Activated CD4-positive, alpha-beta T cell treated with anti-CD3 and anti-CD28 coated beads, Interleukin-2, amount 10 ng/mL, durations not matched to agents 24 days and 14 days (primary cell): ENCODE results near the gene ATL1. TPM values are rescaled to one million over a fixed set of nuclear protein-coding genes. Genes with fewer than 3 reads are reported as not detected.

Experiments
- DNase-seq: peaks from one replicate; pipeline ENCODE4 v3.0.0; 2022
- H3K27ac Mint-ChIP-seq: one replicate; pipeline ENCODE4 v1.8.0; 2022; ENCODE audit warnings: mild to moderate bottlenecking, mixed read lengths
- H3K27me3 Mint-ChIP-seq: one replicate; pipeline ENCODE4 v1.8.0; 2022; ENCODE audit warnings: mixed read lengths
- H3K36me3 Mint-ChIP-seq: one replicate; pipeline ENCODE4 v1.8.0; 2022; ENCODE audit warnings: low read depth, mild to moderate bottlenecking, mixed read lengths
- H3K4me1 Mint-ChIP-seq: one replicate; pipeline ENCODE4 v1.8.0; 2021; ENCODE audit warnings: mixed read lengths
- H3K4me3 Mint-ChIP-seq: one replicate; pipeline ENCODE4 v1.8.0; 2022; ENCODE audit warnings: mild to moderate bottlenecking, moderate library complexity, mixed read lengths
- H3K9me3 Mint-ChIP-seq: one replicate; pipeline ENCODE4 v1.8.0; 2021; ENCODE audit warnings: mixed read lengths
- intact Hi-C: fragments of 100-400 bp; cut with micrococcal nuclease; formaldehyde crosslinking; loops from one replicate; pipeline ENCODE4 v1.15.1; 2023
- total RNA-seq: library from RNA; stranded (reverse); gene quantifications from 2 replicates; pipeline ENCODE4 v1.2.3, GENCODE V29; 2022

Gene ATL1
- total RNA-seq, 1 donor from 2014 or later = 0.75 TPM

- Mint-ChIP-seq H3K27me3 (peaks cover 4% of the 10 kb centered on the region), H3K27ac (no peak overlapping the region), H3K4me3 (no peak overlapping the region), H3K9me3 (no peaks in the 10 kb centered on the region), H3K4me1 (no peaks in the 10 kb centered on the region), H3K36me3 (no peaks in the 10 kb centered on the region)
- no peak for DNase-seq
- intact Hi-C loops = loop anchor here (1.0 to 5.0 kb wide), 2 partner anchors 178 to 262 kb away; no protein-coding TSS in a partner anchor
Observed at GRCh38 chr14:50599700-50600444, 39.9 kb downstream of the ATL1 start.

GRCh38 chr14:50600849-50601248 is 40.9 kb downstream of the ATL1 start:
- Mint-ChIP-seq H3K4me3 (no peak overlapping the region), H3K27me3 (peaks cover 8% of the 10 kb centered on the region), H3K36me3 (no peaks in the 10 kb centered on the region), H3K27ac (no peak overlapping the region), H3K9me3 (no peaks in the 10 kb centered on the region), H3K4me1 (no peaks in the 10 kb centered on the region)
- no peak for DNase-seq
- intact Hi-C loops = loop anchor here (1.0 to 5.0 kb wide), 2 partner anchors 177 to 261 kb away; no protein-coding TSS in a partner anchor

GRCh38 chr14:50601394-50601793 is 41.4 kb downstream of the ATL1 start:
- no peak overlapping the region for H3K4me3 Mint-ChIP-seq
- no peak for DNase-seq
- intact Hi-C loops = loop anchor here (5.0 kb wide), 1 partner anchor 261 kb away; no protein-coding TSS in a partner anchor
- peaks cover 9% of the 10 kb centered on the region for H3K27me3 Mint-ChIP-seq
- no peaks in the 10 kb centered on the region for H3K36me3 Mint-ChIP-seq
- H3K27ac Mint-ChIP-seq = no peak overlapping the region
- H3K9me3 Mint-ChIP-seq = no peaks in the 10 kb centered on the region
- no peaks in the 10 kb centered on the region for H3K4me1 Mint-ChIP-seq

- no peak for DNase-seq
- Mint-ChIP-seq H3K4me1 (peaks cover 2% of the 10 kb centered on the region), H3K27ac (no peak overlapping the region), H3K36me3 (no peaks in the 10 kb centered on the region), H3K27me3 (peaks cover 8% of the 10 kb centered on the region), H3K9me3 (no peaks in the 10 kb centered on the region), H3K4me3 (no peak overlapping the region)
- intact Hi-C loops = loop anchor here (5.0 kb wide), 1 partner anchor 260 kb away; no protein-coding TSS in a partner anchor
Observed at GRCh38 chr14:50602035-50602434, 42.1 kb downstream of the ATL1 start.

GRCh38 chr14:50603565-50603964 is 43.6 kb downstream of the ATL1 start:
- Mint-ChIP-seq H3K27ac (no peak overlapping the region), H3K36me3 (no peaks in the 10 kb centered on the region), H3K9me3 (no peaks in the 10 kb centered on the region), H3K4me1 (peaks cover 7% of the 10 kb centered on the region), H3K4me3 (no peak overlapping the region), H3K27me3 (peaks cover 8% of the 10 kb centered on the region)
- DNase-seq = no peak
- intact Hi-C loops = loop anchor here (5.0 kb wide), 1 partner anchor 259 kb away; no protein-coding TSS in a partner anchor

GRCh38 chr14:50605766-50606165 is 45.8 kb downstream of the ATL1 start:
- DNase-seq = no peak
- H3K9me3 Mint-ChIP-seq = no peaks in the 10 kb centered on the region
- H3K4me3 Mint-ChIP-seq = no peak overlapping the region
- intact Hi-C loops = loop anchor here (5.0 kb wide), 2 partner anchors 62 to 63 kb away; partner anchors contain the start of gene SAV1
- peaks cover 7% of the 10 kb centered on the region for H3K4me1 Mint-ChIP-seq
- H3K36me3 Mint-ChIP-seq = no peaks in the 10 kb centered on the region
- H3K27me3 Mint-ChIP-seq = peaks cover 16% of the 10 kb centered on the region
- no peak overlapping the region for H3K27ac Mint-ChIP-seq

GRCh38 chr14:50606468-50606867 is 46.5 kb downstream of the ATL1 start:
- intact Hi-C loops = loop anchor here (5.0 kb wide), 2 partner anchors 61 to 64 kb away; partner anchors contain the start of gene SAV1

GRCh38 chr14:50607181-50607580 is 47.2 kb downstream of the ATL1 start:
- Mint-ChIP-seq H3K9me3 (no peaks in the 10 kb centered on the region), H3K36me3 (no peaks in the 10 kb centered on the region), H3K27me3 (peaks cover 24% of the 10 kb centered on the region), H3K27ac (peak overlapping the region; percentile 7), H3K4me1 (peaks cover 7% of the 10 kb centered on the region), H3K4me3 (no peak overlapping the region)
- DNase-seq = no peak
- intact Hi-C loops = loop anchor here (1.0 to 5.0 kb wide), 3 partner anchors 60 to 119 kb away; partner anchors contain the start of gene SAV1

More at GRCh38 chr14:50606468-50606867, 46.5 kb downstream of the ATL1 start:
- Mint-ChIP-seq H3K4me1 (peaks cover 7% of the 10 kb centered on the region), H3K27ac (no peak overlapping the region), H3K9me3 (no peaks in the 10 kb centered on the region), H3K4me3 (no peak overlapping the region), H3K36me3 (no peaks in the 10 kb centered on the region), H3K27me3 (peaks cover 21% of the 10 kb centered on the region)
- no peak for DNase-seq

GRCh38 chr14:50607761-50608160 is 47.8 kb downstream of the ATL1 start:
- no peak for DNase-seq
- intact Hi-C loops = loop anchor here (1.0 to 5.0 kb wide), 3 partner anchors 60 to 119 kb away; partner anchors contain the start of gene SAV1
- H3K4me3 Mint-ChIP-seq = no peak overlapping the region

GRCh38 chr14:50608302-50608851 is 48.4 kb downstream of the ATL1 start:
- no peaks in the 10 kb centered on the region for H3K9me3 Mint-ChIP-seq
- no peak overlapping the region for H3K4me3 Mint-ChIP-seq
- no peak overlapping the region for H3K27ac Mint-ChIP-seq
- H3K4me1 Mint-ChIP-seq = peaks cover 7% of the 10 kb centered on the region
- no peak for DNase-seq
- no peaks in the 10 kb centered on the region for H3K36me3 Mint-ChIP-seq
- peaks cover 27% of the 10 kb centered on the region for H3K27me3 Mint-ChIP-seq
- intact Hi-C loops = loop anchor here (5.0 kb wide), 2 partner anchors 59 to 66 kb away; partner anchors contain the start of gene SAV1

More at GRCh38 chr14:50607761-50608160, 47.8 kb downstream of the ATL1 start:
- Mint-ChIP-seq H3K9me3 (no peaks in the 10 kb centered on the region), H3K4me1 (peaks cover 7% of the 10 kb centered on the region), H3K27ac (no peak overlapping the region), H3K27me3 (peaks cover 24% of the 10 kb centered on the region), H3K36me3 (no peaks in the 10 kb centered on the region)

- Mint-ChIP-seq H3K9me3 (no peaks in the 10 kb centered on the region), H3K4me3 (no peak overlapping the region), H3K27me3 (peaks cover 31% of the 10 kb centered on the region), H3K36me3 (no peaks in the 10 kb centered on the region), H3K27ac (no peak overlapping the region), H3K4me1 (peaks cover 7% of the 10 kb centered on the region)
- no peak for DNase-seq
- intact Hi-C loops = no loop called here
Observed at GRCh38 chr14:50610465-50610864, 50.5 kb downstream of the ATL1 start.

- intact Hi-C loops = no loop called here
- H3K4me3 Mint-ChIP-seq = no peak overlapping the region
- H3K4me1 Mint-ChIP-seq = no peaks in the 10 kb centered on the region
- DNase-seq = no peak
- no peaks in the 10 kb centered on the region for H3K9me3 Mint-ChIP-seq
- H3K36me3 Mint-ChIP-seq = no peaks in the 10 kb centered on the region
- H3K27ac Mint-ChIP-seq = no peak overlapping the region
- peaks cover 26% of the 10 kb centered on the region for H3K27me3 Mint-ChIP-seq
Observed at GRCh38 chr14:50612806-50613205, 52.9 kb downstream of the ATL1 start.

- Mint-ChIP-seq H3K4me1 (no peaks in the 10 kb centered on the region), H3K27me3 (peaks cover 17% of the 10 kb centered on the region), H3K27ac (no peak overlapping the region), H3K4me3 (no peak overlapping the region), H3K36me3 (no peaks in the 10 kb centered on the region), H3K9me3 (no peaks in the 10 kb centered on the region)
- intact Hi-C loops = loop anchor here (5.0 kb wide), 1 partner anchor 247 kb away; no protein-coding TSS in a partner anchor
- DNase-seq = no peak
Observed at GRCh38 chr14:50615056-50615455, 55.1 kb downstream of the ATL1 start.

GRCh38 chr14:50615552-50615951 is 55.6 kb downstream of the ATL1 start:
- no peaks in the 10 kb centered on the region for H3K36me3 Mint-ChIP-seq
- H3K4me1 Mint-ChIP-seq = no peaks in the 10 kb centered on the region
- peaks cover 17% of the 10 kb centered on the region for H3K27me3 Mint-ChIP-seq
- DNase-seq = no peak
- no peaks in the 10 kb centered on the region for H3K9me3 Mint-ChIP-seq
- no peak overlapping the region for H3K4me3 Mint-ChIP-seq
- intact Hi-C loops = loop anchor here (5.0 kb wide), 1 partner anchor 247 kb away; no protein-coding TSS in a partner anchor
- H3K27ac Mint-ChIP-seq = no peak overlapping the region
